Adrenal gland (tissue), 12 donors: ENCODE results near the gene XPA. TPM values are rescaled to one million over a fixed set of nuclear protein-coding genes. Genes with fewer than 3 reads are reported as not detected.

Experiments used
- DNase-seq, 7 donors: peaks; one replicate each; pipeline ENCODE4 v3.0.0-alpha.2; 2019 to 2020
- H3K27ac ChIP-seq, 5 donors: fragments of 200-600 bp; sonication (generic) in 4 of 5; 1 replicate in 3 of 5; 2 replicates in 2 of 5; pipeline versions ENCODE4 v1.5.1 to v1.8.0; 2016 to 2020; ENCODE audit warnings: mild to moderate bottlenecking in 1 of 5
- H3K27me3 ChIP-seq: fragments of 200-600 bp; 2 replicates; pipeline ENCODE4 v1.8.0; 2021
- H3K36me3 ChIP-seq, 2 donors: fragments of 200-600 bp; replicated peaks in 1 of 2; 1 replicate in 1 of 2; 2 replicates in 1 of 2; pipeline versions ENCODE4 v1.5.1 to v1.8.0; 2018 to 2022
- H3K4me1 ChIP-seq, 2 donors: fragments of 200-600 bp; replicated peaks in 1 of 2; 1 replicate in 1 of 2; 2 replicates in 1 of 2; pipeline versions ENCODE4 v1.5.1 to v1.8.0; 2018 to 2021
- H3K4me3 ChIP-seq, 4 donors: fragments of 200-600 bp; sonication (generic) in 3 of 4; one replicate each; pipeline ENCODE4 v1.5.1; 2016 to 2018
- H3K9me3 ChIP-seq, 3 donors: fragments of 200-600 bp; sonication (generic) in 1 of 3; replicated peaks in 1 of 3; 1 replicate in 2 of 3; 2 replicates in 1 of 3; pipeline versions ENCODE4 v1.5.1 to v1.8.0; 2016 to 2021
- POLR2A ChIP-seq, 2 donors: fragments of 450-650 bp; IDR thresholded peaks; one replicate each; pipeline ENCODE4 v1.6.1; 2017; ENCODE audit warnings: antibody characterized with exemption in 2 of 2, mild to moderate bottlenecking in 2 of 2, moderate library complexity in 1 of 2
- WGBS, 4 donors: extraction: QIAGEN DNeasy Blood & Tissue Kit in 2 of 4; methylation state at CpG; one replicate each; pipeline versions ENCODE4 v1.1.5 to v1.1.7; 2013 to 2017; 5-methylcytosine and 5-hydroxymethylcytosine counted together
- intact Hi-C, 2 donors: fragments of 100-400 bp; cut with DNase I; formaldehyde crosslinking; loops; one replicate each; pipeline versions ENCODE4 v1.14.1 to v1.15.0; 2022 to 2023
- polyA plus RNA-seq, 3 donors: library from polyadenylated mRNA; stranded (reverse); fragments of 200-250 nt in 2 of 3; fragments of 350-450 nt in 1 of 3; fragmentation: Illumina TruSeq in 1 of 3; extraction: RNeasy Lipid Tissue Mini Kit (QIAGEN cat#74804) in 1 of 3; gene quantifications; one replicate each; pipeline ENCODE4 v1.2.3, GENCODE V29; 2013 to 2014
- total RNA-seq, 9 donors: library from RNA; depleted of rRNA in 4 of 9; stranded (reverse); fragments of >200 nt in 4 of 9; fragments of 120-200 nt in 1 of 9; fragmentation: NEBNext Ultra II Directional in 1 of 9; extraction: Animal tissue kit (Norgen Biotek cat#: 25700) in 1 of 9; gene quantifications; one replicate each; pipeline versions ENCODE4 v1.1.0 to v1.2.4, GENCODE V29; 2013 to 2023
- TF ChIP-seq, protein P1 (sequence below), 6 experiments: fragments of 450-650 bp in 4 of 6; fragments of 200-600 bp in 2 of 6; sonication (generic) in 1 of 6; IDR thresholded peaks; 1 replicate in 5 of 6; 2 replicates in 1 of 6; pipeline versions ENCODE4 v1.5.1 to v1.8.0; 2016 to 2021; ENCODE audit warnings: antibody characterized with exemption in 6 of 6, mild to moderate bottlenecking in 2 of 6, moderate library complexity in 1 of 6
- donor health status: healthy with polysubstance abuse.
- donor health status: Bipolar disorder and iron deficiency.
- donor health status: DM: yes; HTN: yes; CAD: no.
- donor health status: DM: no; HTN: no; CAD: no.
- donor health status: DM: no; HTN: no; CAD: no.
- donor health status: DM: yes; HTN: yes; CAD: no.

The XPA gene
- total and polyA plus RNA-seq, 12 donors, result 7.5 to 21.0 (median 15.5) TPM

DNA sequence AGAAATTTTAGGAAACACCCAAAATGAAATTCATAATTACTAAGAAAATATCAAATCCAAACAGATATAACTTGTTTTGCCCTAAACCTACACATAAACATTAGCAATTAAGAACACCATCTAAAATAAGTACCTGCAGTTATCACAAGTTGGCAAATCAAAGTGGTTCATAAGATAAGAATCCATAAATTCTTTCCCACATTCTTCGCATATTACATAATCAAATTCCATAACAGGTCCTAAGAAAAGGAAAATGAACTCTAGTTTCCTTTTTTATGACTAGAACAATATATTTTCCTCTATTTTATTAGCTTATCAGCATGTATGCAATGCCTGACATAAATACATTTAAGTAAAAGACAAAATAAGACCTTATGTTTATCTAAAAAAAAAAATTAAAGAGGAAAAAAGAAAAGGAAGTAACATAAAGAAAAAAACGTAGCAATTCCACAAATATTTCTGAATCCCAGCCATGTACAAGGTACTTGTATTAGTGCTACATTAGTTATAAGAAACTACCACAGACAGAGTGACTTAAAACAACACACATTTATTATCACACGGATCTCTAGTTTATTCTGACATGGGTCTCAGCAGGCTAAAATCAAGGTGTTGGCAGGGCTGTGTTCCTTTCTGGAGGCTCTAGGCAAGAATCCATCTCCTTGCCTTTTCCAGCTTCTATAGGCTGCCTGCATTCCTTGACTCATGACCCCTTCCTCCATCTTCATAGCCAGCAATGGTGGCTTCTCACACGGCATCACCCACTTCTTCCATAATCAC is 7.5 kb downstream of the XPA start:
- DNase-seq, result no peak
- H3K4me3 ChIP-seq, result no peak overlapping the region
- H3K27ac ChIP-seq, result no peak overlapping the region
- intact Hi-C loops, result no loop called here
- no peaks in the 10 kb centered on the region for H3K27me3 ChIP-seq
- WGBS, 4 donors, result 55 to 66% (median 60%) methylated on average over 4 of the region's 4 CpGs
- no peaks in the 10 kb centered on the region for H3K9me3 ChIP-seq
- H3K4me1 ChIP-seq, result peaks cover 0 to 15% of the 10 kb centered on the region in 2 donors
- no peak for TF ChIP-seq POLR2A (IDR thresholded peaks at IDR 0.05)
- TF ChIP-seq, protein P1, sequence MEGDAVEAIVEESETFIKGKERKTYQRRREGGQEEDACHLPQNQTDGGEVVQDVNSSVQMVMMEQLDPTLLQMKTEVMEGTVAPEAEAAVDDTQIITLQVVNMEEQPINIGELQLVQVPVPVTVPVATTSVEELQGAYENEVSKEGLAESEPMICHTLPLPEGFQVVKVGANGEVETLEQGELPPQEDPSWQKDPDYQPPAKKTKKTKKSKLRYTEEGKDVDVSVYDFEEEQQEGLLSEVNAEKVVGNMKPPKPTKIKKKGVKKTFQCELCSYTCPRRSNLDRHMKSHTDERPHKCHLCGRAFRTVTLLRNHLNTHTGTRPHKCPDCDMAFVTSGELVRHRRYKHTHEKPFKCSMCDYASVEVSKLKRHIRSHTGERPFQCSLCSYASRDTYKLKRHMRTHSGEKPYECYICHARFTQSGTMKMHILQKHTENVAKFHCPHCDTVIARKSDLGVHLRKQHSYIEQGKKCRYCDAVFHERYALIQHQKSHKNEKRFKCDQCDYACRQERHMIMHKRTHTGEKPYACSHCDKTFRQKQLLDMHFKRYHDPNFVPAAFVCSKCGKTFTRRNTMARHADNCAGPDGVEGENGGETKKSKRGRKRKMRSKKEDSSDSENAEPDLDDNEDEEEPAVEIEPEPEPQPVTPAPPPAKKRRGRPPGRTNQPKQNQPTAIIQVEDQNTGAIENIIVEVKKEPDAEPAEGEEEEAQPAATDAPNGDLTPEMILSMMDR (IDR thresholded peaks at IDR 0.05), result no peak
- H3K36me3 ChIP-seq, result peaks cover 0 to 52% of the 10 kb centered on the region in 2 donors

DNA sequence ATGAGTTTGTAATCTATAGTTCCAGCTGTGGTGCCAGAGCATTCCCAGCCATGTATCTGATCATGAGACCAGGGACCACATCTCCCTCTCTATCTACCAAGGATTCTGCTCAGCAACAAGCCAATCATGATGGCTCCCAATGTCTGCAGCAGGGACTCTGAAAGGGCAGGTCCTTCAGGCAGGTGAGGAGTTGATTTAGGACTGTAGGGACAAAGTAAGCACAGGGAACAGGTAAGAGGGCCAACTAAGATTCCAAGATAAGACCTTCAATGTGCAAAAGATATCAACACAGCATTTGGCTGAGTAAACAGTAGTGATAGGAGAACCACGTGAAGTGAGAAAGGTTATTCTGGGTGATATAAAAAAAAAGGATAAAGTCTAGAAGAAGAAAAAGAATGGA is 8.5 kb downstream of the XPA start:
- Histone ChIP-seq H3K9me3 (no peaks in the 10 kb centered on the region), H3K4me3 (no peak overlapping the region), H3K4me1 (peaks cover 0 to 6% of the 10 kb centered on the region in 2 donors), H3K36me3 (peaks cover 0 to 60% of the 10 kb centered on the region in 2 donors), H3K27me3 (no peaks in the 10 kb centered on the region), H3K27ac (no peak overlapping the region)
- 73 to 90% (median 84%) methylated on average over 1 of the region's 1 CpG for WGBS, 4 donors
- intact Hi-C loops, result no loop called here
- no peak for DNase-seq
- TF ChIP-seq POLR2A (IDR thresholded peaks at IDR 0.05), result no peak
- TF ChIP-seq, protein P1 (IDR thresholded peaks at IDR 0.05), result no peak

DNA sequence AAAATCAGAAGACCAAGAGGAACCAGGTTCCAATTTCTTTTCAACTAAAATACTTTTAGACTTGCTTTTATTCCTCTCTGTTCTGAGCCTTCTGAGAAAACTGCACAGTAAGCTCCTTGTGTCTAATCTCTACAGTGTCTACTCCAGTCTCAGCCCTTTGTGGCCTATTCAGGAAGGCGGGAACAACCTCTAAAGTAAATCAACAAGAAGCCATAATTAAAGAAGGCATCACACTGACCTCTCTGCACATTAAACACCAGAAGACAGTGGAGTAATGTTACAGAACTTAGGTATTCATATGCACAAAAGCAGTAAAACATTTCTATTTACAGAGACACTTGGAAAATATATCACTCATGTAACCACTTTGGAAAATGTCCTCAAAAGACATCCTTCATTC is 14.9 kb downstream of the XPA start:
- TF ChIP-seq, protein P1 (IDR thresholded peaks at IDR 0.05), result no peak
- no peak for TF ChIP-seq POLR2A (IDR thresholded peaks at IDR 0.05)
- Histone ChIP-seq H3K27ac (no peak overlapping the region), H3K27me3 (no peaks in the 10 kb centered on the region), H3K36me3 (peaks cover 0 to 71% of the 10 kb centered on the region in 2 donors), H3K4me1 (peaks cover 0 to 6% of the 10 kb centered on the region in 2 donors), H3K9me3 (no peaks in the 10 kb centered on the region), H3K4me3 (no peak overlapping the region)
- intact Hi-C loops, result no loop called here
- WGBS, 4 donors, result 94 to 100% (median 96%) methylated on average over 1 of the region's 1 CpG
- DNase-seq, result no peak

DNA sequence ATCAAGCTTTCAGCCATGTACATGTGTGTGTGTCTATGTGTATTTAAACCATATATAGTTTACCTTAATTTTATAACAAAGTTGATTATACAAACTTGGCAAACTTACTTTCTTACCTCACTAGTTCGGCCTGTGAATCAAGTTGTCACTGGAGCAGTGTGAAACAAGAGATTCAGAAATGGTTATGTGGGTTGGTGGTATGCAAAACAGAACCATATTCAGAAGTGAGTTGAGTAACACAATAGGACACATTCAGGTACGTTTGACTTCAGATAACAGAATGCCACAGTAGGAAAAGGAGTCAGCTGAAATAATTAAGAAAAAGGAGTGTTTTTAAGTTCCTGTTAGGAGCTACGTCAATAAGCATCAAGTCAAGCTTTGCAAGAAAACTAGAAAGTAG is 21.5 kb downstream of the XPA start:
- no peak overlapping the region for H3K27ac ChIP-seq
- no peak for DNase-seq
- no peaks in the 10 kb centered on the region for H3K27me3 ChIP-seq

More for the DNA sequence above, 21.5 kb downstream of the XPA start:
- no peaks in the 10 kb centered on the region for H3K9me3 ChIP-seq
- no peak overlapping the region for H3K4me3 ChIP-seq
- intact Hi-C loops, result no loop called here
- peaks cover 0 to 6% of the 10 kb centered on the region in 2 donors for H3K4me1 ChIP-seq
- TF ChIP-seq POLR2A (IDR thresholded peaks at IDR 0.05), result no peak
- TF ChIP-seq, protein P1 (IDR thresholded peaks at IDR 0.05), result no peak
- WGBS, 4 donors, result 78 to 88% (median 87%) methylated on average over 3 of the region's 3 CpGs
- H3K36me3 ChIP-seq, result peaks cover 0 to 92% of the 10 kb centered on the region in 2 donors
